Stimulated activated CD4-positive, alpha-beta T cell treated with anti-CD3 and anti-CD28 coated beads, Interleukin-1b, Interleukin-23, amount 100 ng/mL, for 48 hours (primary cell): Measurements from ENCODE around the gene RAPGEF1.

Source experiments
- DNase-seq: peaks from one replicate; pipeline ENCODE4 v3.0.0-alpha.2; 2020

RAPGEF1 gene

DNA sequence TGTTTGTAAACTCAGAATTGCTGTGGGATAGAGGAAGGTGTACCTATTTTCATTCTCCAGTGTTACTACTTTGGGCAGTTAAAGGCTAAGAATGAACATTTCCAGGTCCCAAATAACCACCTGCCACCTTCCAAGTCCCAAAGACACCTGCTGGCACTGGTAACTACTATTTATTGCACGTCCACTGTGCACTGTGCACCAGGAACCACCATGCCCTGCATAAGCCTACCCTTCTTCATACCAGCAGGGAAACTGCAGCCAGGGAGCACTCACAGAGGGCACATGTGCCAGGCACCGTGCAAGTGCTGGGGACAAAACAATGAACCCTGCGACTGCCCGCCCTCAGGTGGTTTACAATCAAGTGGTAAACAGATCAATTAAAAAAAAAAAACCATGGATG is 34.9 kb downstream of the RAPGEF1 start:
- DNase-seq = no peak

DNA sequence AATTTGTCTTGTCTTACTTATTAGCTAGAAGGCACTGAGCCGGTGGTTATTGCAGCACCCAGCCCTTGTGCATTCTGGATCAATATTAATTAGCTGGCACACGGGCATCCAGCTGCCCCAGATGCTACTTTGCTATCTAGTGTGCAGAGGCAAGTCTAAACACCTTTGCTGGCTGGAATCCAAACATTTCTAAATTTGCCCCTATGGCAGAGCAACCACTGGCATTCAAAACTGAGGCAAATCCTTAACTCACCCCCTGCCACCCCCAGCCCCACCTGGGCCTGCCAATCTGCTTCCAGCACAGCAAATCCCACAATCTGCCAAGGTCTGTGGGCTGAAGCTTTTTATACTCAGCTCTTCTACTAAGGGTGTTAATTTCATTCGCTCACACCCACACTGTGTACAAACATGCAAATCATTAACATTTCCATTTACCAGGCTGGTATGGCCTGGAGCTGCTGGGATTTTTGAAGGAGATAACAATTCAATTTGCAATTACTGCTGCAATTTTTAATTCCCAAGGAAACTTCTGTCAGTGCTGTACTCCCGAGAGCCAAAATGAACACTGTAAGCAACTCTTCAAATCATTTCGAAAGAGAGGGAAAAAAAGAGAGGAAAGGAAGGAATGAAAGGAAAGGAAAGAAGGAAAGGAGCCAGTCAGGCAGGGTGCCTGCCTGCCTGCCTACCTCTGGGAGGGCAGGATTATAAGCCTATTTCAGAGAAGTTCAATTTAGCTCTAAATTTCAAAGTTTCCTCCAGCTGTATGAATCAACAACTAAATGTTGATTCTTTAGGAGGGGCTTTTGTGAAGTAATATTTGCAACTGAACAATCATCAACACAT is 35.5 kb downstream of the RAPGEF1 start:
- no peak for DNase-seq

DNA sequence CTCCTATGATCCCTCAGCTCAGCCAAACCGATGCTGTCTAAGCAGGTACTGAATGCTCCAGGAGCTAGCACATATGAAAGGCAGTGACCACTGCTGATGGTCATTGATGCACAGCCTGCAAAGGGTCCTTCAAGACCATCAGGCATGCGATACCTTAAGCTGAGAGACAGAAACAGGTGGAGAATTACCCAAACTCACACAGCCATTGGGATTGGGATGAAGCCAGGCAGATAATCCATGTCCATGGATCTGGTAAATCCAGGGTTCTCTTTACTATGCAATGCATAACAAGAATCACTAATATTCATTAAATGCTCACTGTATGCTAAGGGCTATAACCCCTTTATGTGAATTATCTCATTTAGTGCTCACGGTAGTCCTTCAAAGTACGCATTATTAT is 36.2 kb downstream of the RAPGEF1 start:
- no peak for DNase-seq

DNA sequence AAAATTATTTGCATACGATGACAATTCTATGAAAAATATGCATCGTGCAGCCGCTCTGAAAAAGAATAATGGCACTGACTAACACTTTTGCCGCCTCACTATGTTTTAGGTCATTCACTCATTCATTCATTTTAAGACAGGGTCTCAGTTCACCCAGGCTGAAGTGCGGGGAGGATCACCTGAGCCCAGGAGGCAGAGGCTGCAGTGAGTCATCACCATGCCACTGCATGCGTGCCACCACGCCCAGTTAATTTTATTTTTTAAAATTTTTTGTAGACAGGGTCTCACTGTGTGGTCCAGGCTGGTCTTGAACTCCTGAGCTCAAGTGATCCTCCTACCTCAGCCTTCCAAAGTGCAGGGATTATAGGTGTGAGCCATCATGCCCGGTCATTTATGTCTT is 37.0 kb downstream of the RAPGEF1 start:
- no peak for DNase-seq

DNA sequence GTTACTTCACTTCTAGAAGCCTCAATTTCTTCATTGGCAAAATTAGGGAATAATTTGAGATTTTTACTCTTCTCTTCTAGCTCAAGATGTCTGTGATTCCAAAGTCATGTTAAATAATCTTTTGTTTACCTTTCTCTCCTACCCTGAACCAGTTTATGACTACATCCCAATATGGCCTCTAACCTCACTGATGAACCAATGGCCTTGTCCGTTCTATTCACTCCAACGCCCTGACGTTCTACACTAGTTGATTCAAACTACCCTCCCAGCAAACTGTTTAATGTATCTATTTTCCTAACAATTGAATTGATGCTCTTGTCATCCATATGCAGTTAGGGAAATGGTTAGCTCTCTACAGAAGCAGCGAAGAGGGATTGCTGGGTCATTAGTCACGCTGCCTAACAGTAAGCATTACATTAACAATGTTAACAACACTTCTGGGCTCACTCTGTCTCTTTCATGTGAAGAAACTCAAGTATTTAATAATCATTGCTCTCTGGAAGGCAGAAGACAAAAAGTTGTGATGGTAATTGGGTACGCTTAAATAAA is 38.0 kb downstream of the RAPGEF1 start:
- no peak for DNase-seq

DNA sequence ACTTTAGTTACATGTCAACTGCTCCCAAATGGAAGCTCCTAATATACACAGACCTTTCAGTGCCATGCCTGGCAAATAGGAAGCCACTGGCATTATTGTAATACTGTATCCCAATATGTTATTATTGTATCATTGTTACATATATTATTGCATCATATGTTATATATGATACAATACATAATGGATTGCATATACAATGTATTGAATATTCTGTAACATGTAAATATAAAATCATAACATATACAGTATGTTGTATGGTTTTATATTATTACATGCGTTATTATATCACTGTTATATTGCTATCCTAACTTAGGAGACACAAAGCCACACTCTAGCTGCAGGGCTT is 38.5 kb downstream of the RAPGEF1 start:
- DNase-seq = no peak

DNA sequence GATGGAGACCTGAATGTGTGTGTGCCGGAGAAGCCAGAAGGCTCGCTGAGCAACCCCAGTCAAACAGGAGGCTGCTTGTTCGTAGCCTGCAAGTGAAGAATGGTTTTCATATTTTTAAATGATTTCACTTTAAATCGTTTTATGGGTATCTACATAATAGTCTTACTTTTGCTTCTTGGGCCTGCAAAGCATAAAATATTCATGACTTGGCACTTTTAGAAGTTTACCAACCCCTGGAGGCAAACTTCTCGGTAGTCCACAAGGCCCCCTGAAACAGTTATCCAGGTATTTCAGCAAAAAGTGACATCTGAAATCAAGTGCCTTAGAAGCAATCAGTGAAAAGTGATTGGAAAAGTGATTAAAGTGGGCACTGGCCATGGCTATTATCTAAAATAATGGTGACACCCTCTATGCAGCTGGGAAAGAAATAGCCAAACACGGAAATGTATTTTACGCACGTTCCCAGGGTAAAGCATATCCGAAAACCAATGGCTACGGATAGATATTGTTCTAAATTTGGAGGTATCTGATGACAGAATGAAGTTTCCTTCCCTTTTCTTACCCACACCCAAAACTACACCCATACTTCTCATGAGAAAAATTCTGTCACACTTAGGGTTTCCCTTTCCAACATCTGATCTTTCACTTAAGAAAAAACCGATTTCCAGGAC is 39.0 kb downstream of the RAPGEF1 start:
- DNase-seq = no peak

DNA sequence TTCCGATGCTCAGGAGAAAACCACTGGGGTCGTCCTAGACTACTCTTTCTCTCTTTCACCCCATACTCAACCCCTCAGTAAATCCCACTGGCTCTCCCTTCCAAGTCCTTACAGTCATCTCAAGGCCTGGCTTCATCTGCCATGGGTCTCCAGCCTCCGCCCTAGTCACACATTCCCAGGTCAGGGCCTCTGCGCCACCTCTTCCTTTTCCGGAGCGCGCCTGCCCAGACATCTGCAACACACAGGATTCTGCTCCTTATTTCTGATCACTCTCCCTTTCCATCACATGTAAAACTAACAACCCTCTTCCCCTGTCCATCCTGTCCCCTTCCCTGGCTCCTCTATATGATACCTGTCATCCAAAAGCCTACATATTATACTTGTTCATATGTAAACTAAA is 39.8 kb downstream of the RAPGEF1 start:
- DNase-seq = no peak

DNA sequence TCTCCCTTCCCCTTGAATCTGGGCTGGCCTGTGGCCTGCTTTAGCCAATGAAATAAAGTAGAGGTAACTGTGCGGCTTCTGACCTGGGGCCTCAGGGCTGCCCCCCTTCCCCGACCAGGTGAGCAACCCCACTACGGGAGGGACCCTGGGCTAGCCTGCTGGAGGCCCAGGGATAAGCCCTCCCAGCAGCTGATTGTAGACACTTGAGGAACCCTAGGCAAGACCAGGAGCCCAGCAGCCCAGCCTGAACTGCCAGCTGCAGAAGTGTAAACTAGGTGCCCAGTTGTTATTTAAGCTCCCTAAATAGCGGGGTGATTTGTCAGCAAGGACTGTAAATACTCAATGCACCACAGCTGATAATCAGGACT is 41.3 kb downstream of the RAPGEF1 start:
- DNase-seq = no peak

DNA sequence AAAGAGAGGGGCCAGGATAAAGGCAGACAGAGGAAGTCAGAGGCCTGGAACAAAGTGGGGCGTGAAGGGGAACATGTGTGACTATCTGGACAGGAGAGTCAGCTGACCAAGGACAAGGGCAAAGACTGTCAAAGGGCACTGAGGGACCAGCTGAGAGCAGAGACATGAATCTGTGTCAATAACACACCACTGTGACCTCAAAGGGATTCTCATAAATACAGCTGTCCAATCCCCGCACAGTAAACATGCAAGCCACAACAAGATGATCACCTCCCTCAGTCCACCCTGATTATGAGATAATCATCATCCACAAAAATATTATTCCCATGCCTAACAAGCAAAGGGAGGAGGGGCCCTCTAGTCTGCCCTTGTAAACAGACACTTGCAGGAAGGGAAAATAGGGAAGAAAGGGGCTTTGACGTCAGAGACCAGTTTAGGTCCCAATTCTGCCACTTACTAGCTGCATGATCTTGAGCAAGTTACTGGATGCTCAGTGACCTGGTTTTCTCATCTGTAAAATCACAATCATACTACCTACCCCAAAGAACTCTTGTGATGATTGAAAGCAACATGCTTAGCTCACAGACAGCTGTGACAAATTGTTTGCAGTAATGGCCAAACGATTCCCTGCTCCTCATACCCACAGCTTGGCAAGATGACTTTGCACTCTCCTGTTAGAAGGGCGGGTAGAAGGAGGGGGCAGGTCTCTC is 41.8 kb downstream of the RAPGEF1 start:
- no peak for DNase-seq

DNA sequence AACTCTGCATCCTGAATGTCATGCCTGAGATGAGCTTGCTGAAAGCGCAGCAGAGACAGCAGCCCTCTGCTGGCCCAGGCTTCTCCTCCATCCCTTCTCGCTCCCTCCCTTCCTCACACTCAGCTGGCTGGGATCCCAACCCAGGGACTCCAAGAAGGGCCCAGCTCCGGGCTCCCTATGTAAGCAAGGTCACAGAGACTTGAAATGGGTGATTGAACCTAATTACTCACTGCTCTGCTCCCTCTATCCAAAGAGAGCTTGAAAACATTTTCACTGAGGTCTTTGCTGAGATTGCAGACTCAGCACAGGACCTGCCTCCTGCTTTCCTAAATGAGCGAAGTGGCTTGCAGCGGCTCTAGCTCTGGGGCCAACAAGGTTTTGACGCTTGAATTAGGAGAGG is 42.8 kb downstream of the RAPGEF1 start:
- DNase-seq = no peak

DNA sequence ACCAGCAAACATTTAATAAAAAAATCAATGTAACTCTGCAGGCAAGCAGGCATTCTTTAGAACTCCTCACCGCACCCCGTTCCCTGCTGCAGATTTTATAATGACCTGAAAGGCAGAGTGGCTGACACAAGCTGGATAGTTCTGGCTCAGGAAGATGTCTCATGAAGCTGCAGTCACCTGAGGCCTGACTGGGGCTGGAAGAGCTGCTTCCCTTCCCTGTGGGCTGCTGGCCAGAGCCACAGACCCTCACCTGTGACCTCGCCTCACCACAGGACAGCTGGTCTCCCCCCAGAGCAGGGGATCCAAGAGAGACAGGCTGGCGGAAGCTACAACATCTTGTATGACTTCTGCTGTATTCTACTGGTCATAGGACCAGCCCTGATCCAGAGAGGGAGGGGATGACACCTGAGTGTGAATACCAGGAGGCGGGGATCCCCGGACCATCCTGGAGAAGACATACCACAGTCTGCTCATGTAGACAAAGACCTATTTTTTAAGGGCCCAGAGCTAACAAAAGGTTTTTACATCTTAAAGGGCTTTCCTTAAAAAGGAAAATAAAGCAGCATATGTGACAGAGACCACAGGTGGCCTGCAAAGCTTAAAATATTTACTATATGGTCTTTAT is 43.9 kb downstream of the RAPGEF1 start:
- no peak for DNase-seq

DNA sequence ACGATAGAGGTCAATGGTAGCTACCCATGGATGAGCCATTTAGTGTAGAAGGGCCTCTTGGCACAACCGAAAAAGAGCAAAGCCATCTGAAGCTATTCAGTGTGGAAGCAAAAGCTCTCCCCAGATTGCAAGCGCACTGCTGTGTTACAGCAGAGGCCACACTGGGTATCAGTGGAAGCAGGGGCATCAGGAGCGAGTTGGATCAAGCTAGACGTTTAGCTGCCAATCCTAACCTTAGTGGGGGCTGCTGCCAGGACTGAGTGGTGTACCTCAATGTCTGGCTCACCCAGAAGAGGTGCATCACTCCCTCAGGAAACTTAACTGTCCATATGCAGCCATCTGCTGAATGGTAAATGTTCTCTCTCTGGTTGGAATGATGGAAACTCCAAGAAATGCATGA is 44.5 kb downstream of the RAPGEF1 start:
- no peak for DNase-seq

DNA sequence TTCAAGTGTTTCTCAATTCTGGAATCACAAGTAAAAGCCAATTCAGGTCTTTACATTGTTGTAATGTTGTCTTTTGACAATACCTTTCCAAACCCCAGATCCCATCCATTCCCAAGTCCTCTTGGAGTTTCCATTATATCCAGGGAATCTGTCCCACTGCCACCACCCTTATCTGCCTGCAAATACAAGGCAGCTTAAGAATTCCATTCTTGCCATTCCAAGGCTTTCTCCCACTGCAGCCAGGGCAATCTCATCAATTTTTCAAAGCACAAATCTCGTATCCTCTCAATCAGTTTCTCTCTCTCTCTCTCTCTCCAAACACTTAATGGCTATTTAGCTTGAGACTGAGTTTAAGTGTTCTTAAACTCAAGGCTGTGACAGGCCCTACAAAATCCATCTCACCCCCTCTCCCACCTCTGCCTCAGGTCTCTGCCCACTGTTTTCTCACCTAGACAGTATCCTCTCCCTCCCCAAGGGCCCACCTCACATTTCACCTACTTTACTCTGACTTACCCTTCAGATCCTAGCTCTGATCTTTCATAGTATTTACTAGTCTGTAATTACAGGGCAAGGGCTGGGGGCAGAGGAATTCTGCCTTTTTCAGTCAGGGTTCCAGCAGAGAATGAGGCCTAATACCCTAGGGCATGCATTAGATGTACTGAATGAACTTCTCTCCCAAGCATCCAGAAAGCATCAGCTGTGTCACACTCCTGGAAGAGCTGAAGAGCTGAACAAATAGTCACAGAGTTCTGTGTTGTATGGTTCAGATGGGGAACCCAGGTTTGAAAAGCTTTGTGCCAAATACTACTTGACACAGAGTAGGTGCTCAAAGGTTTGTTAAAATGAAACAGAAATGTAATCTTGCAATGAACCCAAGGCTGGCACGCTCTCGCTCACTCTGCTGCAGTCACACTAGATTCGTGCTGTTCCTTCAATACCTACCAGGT is 46.0 kb downstream of the RAPGEF1 start:
- DNase-seq = no peak

DNA sequence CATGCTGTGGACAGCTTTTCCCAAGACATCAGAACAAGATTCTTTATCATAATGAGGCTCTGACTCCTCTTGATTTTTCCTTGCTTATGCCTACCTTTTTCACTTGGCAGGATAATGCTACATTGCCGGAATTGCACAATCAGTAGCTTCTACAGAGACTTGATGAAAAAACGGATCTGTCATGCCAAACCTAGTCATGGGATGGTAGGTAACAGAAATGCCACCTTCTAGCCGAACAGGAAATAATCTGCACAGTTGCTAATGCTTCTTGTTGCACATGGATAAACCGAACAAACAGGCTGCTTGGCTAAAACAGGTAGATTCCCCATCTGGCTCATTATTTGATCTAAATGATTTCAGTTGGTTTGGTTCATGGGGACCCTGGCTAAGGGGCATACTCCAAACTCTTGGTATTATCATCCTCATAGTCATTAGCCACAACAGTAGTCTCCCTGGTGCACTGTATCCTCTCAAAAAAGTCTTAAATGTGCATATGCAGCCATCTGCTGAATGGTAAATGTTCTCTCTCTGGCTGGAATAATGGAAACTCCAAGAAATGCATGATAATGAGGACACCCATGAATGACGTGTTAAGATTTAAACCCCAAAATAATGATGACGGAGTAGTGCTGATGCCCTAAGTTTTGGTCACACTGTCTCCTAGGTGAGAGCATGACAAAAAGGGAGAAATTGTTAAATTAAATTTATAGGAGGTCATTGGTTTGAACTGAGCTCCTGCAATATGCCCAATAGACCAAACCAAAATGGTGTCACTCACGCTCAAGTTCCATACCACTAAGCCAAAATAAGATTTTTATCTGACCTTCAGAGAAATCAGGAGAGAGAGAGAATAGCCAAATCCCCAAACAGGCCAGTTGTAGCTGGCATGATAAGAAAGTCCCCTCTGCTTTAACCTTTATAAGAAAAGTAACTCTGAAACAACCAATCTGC is 47.0 kb downstream of the RAPGEF1 start:
- DNase-seq = no peak

DNA sequence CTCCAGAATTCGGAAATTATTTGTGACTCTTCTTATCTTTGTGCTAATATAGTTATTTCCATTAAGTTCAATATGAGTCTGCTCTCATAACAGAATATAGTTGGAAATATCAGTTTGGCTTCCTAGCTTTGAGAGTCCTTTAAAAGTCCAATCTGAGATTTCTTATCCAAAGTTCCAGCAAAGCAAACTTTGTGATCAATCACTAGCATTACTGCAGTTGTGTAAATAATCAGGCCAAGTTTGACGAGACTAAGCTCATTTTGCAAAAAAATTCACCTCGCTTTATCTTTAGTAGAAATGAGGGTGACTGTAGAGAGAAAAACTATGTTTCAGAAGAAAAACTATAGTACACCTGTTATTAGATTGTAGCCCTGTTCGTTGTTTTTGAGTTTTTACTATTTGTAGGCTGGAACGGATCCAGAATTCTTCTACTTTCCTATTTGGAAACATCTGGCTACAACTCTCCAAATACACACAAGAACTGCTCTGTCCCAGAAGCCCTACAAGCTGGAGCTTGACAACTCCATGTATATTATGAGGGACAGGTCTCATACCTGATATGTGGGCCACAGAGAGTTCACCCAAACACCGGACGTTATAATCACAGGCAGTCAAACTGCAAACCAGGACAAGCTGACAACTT is 47.8 kb downstream of the RAPGEF1 start:
- no peak for DNase-seq

DNA sequence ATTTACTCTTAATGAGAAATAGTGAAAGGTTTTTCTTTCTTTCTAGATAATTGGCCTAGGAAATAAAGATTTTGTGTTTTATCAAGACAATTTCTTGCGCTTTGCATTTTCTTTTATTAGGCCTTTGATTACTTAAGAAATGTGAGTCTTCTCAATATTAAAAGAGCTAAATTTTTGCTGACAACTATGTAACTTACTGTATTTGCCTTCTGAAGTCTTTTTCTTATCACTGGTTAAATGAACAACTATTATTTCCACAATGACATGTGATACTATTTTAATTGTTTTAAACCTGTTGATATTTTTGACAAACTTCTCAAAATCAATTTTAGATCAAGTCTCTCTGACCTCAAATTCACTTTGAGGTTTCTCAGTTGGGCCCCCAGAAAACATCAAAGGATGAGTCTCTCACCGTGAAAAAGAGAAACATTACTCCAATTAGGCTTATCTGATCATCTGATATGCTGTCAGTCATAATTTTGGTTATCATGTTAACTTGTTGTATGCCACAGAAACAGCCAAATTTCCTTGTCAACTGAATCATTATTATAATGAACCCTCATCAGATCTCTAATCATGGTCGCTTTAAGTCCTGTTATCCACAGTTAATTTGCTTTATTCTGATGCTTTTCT is 48.8 kb downstream of the RAPGEF1 start:
- no peak for DNase-seq

DNA sequence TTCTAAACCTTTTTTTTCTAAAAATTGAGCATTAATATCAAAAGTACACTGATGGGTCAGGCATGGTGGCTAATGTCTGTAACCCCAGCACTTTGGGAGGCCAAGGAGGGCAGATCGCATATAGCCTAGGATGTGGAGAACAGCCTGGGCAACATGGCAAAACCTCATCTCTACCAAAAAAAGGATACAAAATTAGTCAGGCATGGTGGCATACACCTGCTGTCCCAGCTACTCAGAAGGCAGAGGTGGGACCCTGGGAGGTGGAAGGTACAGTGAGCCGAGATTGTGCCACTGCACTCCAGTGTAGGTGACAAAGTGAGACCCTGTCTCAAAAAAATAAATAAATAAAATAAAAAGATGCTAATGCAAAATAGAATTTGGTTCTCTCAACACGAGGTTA is 49.4 kb downstream of the RAPGEF1 start:
- DNase-seq = no peak

DNA sequence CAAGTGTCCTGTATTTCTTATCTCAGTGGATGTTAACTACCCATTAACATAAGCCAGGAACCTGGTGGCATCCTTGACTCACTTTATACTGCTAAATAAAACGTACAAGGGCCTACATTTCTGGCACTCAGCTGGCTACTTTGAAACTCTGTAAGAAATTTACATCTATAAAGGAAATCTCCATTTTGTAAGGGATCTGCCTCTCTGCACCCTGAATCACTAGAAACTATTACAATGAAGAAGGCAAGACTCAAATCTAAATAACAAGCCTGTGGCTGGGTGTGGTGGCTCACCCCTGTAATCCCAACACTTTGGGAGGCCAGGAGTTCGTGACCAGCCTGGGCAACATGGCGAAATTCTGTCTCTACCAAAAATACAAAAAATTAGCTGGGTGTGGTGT is 51.5 kb downstream of the RAPGEF1 start:
- DNase-seq = no peak
